GM19240 (cell line): ENCODE results near the gene SORCS2.

Source experiments
- DNase-seq: peaks from one replicate; pipeline ENCODE4 v3.0.0; 2011; ENCODE audit warnings: low spot score; ENCODE audit not compliant: insufficient read length

SORCS2 gene

DNA sequence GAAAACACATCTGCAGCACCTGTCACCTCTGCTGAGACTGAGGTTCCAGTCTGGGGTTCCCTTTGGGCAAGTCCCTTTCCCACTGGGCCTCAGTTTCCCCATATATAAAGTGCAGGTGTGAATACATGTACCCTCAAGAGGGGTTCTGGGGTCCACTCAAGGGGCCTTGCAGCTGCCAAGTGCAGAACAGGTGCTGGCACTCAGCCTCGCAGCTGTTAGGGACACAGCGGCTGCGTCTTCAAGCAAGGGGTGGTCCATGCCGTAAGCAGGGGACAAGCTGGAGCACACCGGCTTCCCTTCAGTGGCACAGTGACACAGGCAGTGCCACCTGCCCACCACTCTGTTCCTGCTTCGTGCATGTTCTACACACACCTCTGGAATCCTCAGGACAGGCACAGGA lies 329.3 kb downstream of the SORCS2 start:
- no peak for DNase-seq

GRCh38 chr4:7522452-7523220 lies 330.3 kb downstream of the SORCS2 start:
- no peak for DNase-seq

DNA sequence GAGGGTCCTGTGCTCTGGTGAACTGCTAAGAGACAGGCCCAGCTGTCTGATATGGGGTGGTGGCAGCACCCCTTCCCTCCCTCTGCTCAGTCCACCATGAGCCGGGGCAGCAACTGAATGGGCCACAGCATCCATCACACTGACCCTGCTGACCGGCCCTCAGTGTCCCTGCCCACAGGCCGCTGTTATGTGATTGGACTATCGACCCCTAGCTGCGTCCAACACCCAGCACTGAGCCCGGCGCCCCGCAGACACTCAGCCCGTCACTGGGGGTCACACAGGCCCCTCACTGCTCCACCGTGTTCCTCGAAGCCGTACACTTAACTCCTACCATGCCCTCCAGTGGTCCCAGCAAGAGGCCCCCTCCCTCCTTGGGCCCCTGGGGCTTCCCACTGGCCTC lies 331.2 kb downstream of the SORCS2 start:
- no peak for DNase-seq

- no peak for DNase-seq
Measured at GRCh38 chr4:7524064-7524682, 331.8 kb downstream of the SORCS2 start.

DNA sequence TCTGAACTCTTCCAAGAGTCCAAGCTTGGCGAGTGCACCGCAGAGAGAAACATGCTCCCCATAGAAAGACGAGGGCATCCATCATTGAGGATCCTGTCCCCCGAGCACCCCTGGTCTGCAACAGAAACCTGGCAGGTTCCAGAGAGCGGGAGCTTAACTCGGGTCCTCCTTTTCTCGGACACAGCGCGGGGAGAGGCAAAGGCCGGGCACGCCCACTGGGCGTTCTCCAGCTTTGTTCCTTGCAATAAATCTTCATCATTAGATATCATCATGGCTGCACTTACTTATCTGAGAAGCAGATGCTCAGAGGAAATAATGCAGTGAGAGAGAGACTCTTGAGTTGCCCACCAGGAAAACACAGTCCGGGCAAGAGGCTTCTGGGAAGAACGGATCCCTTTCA lies 332.5 kb downstream of the SORCS2 start:
- DNase-seq, result no peak

- DNase-seq, result no peak
Measured at GRCh38 chr4:7526491-7526890, 334.2 kb downstream of the SORCS2 start.

- no peak for DNase-seq
Measured at GRCh38 chr4:7526929-7527535, 334.7 kb downstream of the SORCS2 start.

DNA sequence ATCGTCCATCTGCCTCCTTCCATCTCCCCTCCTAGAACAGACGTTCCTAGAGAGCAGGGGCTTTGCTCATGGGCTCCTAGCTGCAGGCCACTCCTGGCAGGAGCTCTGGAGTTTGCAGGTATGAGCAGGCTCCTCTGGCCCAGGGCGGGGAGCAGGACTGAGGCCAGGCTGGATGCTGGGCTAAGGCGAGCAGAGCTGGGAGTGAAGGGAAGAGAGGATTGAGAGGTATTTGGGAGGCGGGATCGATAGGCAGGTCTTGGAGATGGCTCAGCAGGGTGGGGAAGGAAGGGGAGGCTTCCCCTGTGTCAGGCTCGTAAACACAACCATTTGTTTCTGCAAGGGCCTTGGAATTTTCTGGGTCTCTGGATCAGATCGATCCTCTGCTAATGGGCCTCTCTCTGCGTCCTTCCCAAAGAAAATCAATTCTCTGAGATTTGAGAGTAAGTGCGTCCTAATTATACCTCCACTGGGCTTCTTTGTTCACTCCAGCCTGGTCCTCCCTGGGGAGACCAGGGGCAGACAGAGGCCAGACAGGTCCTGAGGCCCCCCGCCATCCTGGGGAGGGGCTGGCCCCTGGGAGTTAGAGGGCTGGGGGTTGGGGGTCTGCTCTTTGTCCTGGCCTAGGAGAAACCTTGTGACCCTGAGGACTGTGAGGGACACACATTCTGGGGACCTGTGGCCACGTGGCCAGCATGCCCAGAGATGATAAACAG lies 337.2 kb downstream of the SORCS2 start:
- no peak for DNase-seq

DNA sequence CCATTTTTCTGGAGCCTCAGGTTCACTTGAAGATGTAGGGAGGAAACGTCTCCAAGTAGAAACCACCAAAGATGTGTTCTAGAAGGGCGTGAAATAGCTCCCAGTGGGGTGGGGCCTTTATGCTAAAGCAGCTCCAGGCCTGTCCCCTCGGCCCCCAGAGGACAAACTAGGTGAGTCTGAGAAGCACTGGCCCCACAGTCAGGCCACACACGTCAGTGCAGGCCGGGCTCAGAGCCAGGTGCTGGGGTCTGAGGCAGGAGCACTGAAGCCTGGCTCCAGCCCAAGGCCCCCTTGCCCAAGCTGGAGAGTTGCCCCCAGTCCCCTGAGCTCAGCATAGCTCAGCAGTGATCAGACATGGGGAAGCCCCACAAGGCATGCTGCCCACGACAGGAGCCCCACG lies 337.7 kb downstream of the SORCS2 start:
- DNase-seq, result no peak

- DNase-seq, result no peak
Measured at GRCh38 chr4:7530932-7531639, 338.7 kb downstream of the SORCS2 start.

DNA sequence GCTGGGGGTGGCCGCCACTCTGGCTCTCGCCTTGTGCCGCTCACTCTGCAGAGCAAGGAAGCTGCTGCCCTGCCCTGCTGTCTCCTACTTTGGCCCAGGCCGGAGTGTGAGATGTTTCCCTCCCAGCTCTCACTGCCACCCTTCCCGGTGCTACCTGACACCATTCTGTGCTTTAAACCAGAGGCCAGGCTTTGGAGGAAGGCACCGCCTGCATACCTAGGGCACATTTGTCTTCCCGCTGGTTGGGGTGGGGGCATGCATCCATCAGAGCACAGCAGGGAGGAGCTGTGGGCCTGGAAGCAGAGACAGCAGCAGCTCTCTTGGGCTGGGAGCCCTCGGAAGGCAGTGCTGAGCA lies 339.3 kb downstream of the SORCS2 start:
- DNase-seq, result no peak

GRCh38 chr4:7532043-7532442 lies 339.7 kb downstream of the SORCS2 start:
- DNase-seq, result no peak

- DNase-seq, result no peak
Measured at GRCh38 chr4:7533267-7533666, 340.9 kb downstream of the SORCS2 start.

GRCh38 chr4:7535094-7535493 lies 342.8 kb downstream of the SORCS2 start:
- no peak for DNase-seq

GRCh38 chr4:7535619-7536018 lies 343.3 kb downstream of the SORCS2 start:
- DNase-seq, result no peak

GRCh38 chr4:7536876-7537275 lies 344.5 kb downstream of the SORCS2 start:
- DNase-seq, result no peak

GRCh38 chr4:7537853-7538400 lies 345.6 kb downstream of the SORCS2 start:
- no peak for DNase-seq

- no peak for DNase-seq
Measured at GRCh38 chr4:7538518-7538917, 346.2 kb downstream of the SORCS2 start.

DNA sequence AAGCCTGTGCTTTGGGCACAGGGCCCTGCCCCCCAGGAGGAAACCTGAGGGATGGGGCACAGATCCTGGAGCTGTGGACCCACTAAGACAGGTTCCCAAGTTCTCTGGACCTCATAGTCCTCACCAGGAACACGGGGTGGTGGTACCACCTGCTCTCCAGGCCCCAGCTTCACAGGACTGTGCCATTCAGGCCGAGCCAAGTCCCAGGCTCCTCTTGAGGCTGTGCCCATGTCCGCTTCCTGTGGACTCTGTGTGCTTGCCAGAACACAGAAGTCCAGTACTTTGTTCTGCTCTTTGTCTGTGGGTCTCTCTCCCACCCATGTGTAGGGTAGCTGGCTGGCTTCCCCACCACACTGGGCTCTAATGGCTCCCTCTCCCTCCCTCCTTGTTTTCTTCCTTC lies 346.8 kb downstream of the SORCS2 start:
- DNase-seq, result no peak

DNA sequence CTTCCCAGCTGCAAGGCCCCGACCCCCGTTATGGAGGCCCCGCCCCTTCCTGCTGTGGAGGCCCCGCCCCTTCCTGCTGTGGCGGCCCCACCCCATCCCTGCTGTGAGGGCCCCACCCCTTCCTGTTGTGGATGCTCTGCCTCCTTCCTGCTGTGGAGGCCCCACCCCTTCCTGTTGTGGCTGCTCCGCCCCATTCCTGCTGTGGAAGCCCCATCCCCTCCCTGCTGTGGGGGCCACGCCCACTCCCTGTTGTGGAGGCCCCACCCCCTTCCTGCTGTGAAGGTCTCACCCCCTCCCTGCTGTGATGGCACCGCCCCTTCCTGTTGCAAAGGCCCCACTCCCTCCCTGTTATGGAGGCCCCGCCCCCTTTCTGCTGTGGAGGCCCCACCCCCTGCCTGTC lies 347.3 kb downstream of the SORCS2 start:
- DNase-seq, result no peak

- no peak for DNase-seq
Measured at GRCh38 chr4:7540206-7540605, 347.9 kb downstream of the SORCS2 start.
